H1 (cell line): ENCODE data around the gene GPR39. TPM values are rescaled to one million over a fixed set of nuclear protein-coding genes. Genes with fewer than 3 reads are reported as not detected.

ENCODE experiments used
- JUN ChIP-seq: IDR thresholded peaks from 2 replicates; pipeline ENCODE4 v1.6.1; 2011; ENCODE audit warnings: low read depth, mild to moderate bottlenecking, improper control_type of control experiment, low read length
- KDM4A ChIP-seq: IDR thresholded peaks from one replicate; pipeline ENCODE4 v1.7.1; 2012; ENCODE audit warnings: low read depth, mild to moderate bottlenecking, moderate library complexity, low read length, inconsistent platforms; ENCODE audit not compliant: severe bottlenecking
- RNF2 ChIP-seq: fragments of 200-900, 300-1000 bp; sonication (generic); IDR thresholded peaks from 2 replicates; pipeline ENCODE4 v1.7.1; 2016; ENCODE audit warnings: borderline replicate concordance, low read depth, mild to moderate bottlenecking, antibody characterized with exemption, low read length; ENCODE audit not compliant: poor library complexity, severe bottlenecking; ENCODE audit errors: missing control alignments
- SP4 ChIP-seq: IDR thresholded peaks from 2 replicates; pipeline ENCODE4 v1.6.1; 2012; ENCODE audit warnings: low read length, inconsistent platforms
- polyA plus RNA-seq, 7 experiments: library from polyadenylated mRNA; depleted of rRNA in 3 of 7; stranded (reverse) in 5 of 7; unstranded in 2 of 7; fragments of >200 nt in 5 of 7; fragments of 200-250 nt in 2 of 7; gene quantifications; 1 replicate in 5 of 7; 2 replicates in 1 of 7; 4 replicates in 1 of 7; pipeline versions ENCODE4 v1.2.1 to v1.2.3, GENCODE V29; 2011 to 2013; ENCODE audit warnings: missing spikeins in 2 of 7, mixed read lengths in 2 of 7
- total RNA-seq: library from RNA; stranded (reverse); fragmentation: NEBNext Ultra II Directional; extraction: Animal tissue kit (Norgen Biotek cat#: 25700); gene quantifications from 2 replicates; pipeline ENCODE4 v1.2.1, GENCODE V29; 2021

Gene GPR39
- total and polyA plus RNA-seq, 2 of the 8 experiments (the other 6 are each of a cell fraction or from before 2014, with no cell fraction given): 0.63 to 2.7 TPM

DNA sequence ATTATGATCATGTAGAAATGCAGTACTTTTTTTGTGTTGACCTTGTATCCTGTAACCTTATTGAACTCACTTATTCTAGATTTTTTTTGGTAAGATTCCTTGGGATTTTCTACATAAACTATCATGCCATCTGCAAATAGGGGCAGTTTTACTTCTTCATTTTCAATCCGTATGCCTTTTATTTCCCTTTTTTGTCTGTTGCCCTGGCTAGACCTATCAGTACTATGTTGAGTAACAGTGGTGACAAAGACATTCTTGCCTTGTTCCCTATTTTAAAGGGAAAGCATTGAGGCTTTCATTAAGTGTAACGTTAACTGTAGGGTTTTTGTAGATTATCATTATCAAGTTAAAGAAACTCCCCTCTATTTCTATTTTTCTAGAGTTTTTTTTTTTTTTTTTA lies 161.1 kb downstream of the GPR39 start (continued):
- TF ChIP-seq JUN (no peak), SP4 (no peak), KDM4A (no peak), RNF2 (no peak)
